Myometrial cell (primary cell): ENCODE measurements around the gene CTNNA2. TPM values are rescaled to one million over a fixed set of nuclear protein-coding genes. Genes with fewer than 3 reads are reported as not detected.

Experiments
- total RNA-seq: library from RNA; depleted of rRNA; stranded (reverse); fragments of >200 nt; gene quantifications from 2 replicates; pipeline ENCODE4 v1.2.3, GENCODE V29; 2015

Gene CTNNA2
- not detected in 2 replicates for total RNA-seq

GRCh38 chr2:79512442-79513401, at the start of gene CTNNA2:
Gene CTNNA2 (plus strand): TSS chr2:79513051.

GRCh38 chr2:80303909-80304837, 791.3 kb downstream of the CTNNA2 start, which contains the start of gene LRRTM1:
Gene LRRTM1 (minus strand): TSS chr2:80304752. CDS start chr2:80303819, 933 bp downstream.

